ENCODE data around the gene ANK3.
"Not testable (repeated sequence)": the region's sequence is repeated elsewhere in the genome, so short reads cannot be mapped to it uniquely, and the experiment has no call there.

The ANK3 gene

GRCh38 chr10:60073781-60074656 is 315.7 kb downstream of the ANK3 start:
- no peak for DNase-seq

- no peak for DNase-seq
Measured at GRCh38 chr10:60073397-60073780, 316.3 kb downstream of the ANK3 start.

- no peak for DNase-seq
Measured at GRCh38 chr10:60069311-60069710, 320.4 kb downstream of the ANK3 start.

GRCh38 chr10:60050366-60050765 is 339.3 kb downstream of the ANK3 start:
- no peak for DNase-seq

- DNase-seq: no peak
Measured at GRCh38 chr10:60048091-60048501, 341.6 kb downstream of the ANK3 start.

- no peak for DNase-seq
Measured at GRCh38 chr10:60045571-60045970, 344.1 kb downstream of the ANK3 start.

- no peak for DNase-seq
Measured at GRCh38 chr10:60044971-60045370, 344.7 kb downstream of the ANK3 start.

- DNase-seq: no peak
Measured at GRCh38 chr10:60044242-60044641, 345.4 kb downstream of the ANK3 start.

GRCh38 chr10:60043561-60044241 is 346.0 kb downstream of the ANK3 start:
- DNase-seq: no peak

- DNase-seq: no peak
Measured at GRCh38 chr10:60042914-60043313, 346.8 kb downstream of the ANK3 start.

- no peak for DNase-seq
Measured at GRCh38 chr10:60042262-60042661, 347.4 kb downstream of the ANK3 start.

- DNase-seq: no peak
Measured at GRCh38 chr10:60041489-60042133, 348.1 kb downstream of the ANK3 start.

- DNase-seq: no peak
Measured at GRCh38 chr10:60040014-60040662, 349.5 kb downstream of the ANK3 start.

GRCh38 chr10:60035984-60036383 is 353.7 kb downstream of the ANK3 start:
- no peak for DNase-seq

- not testable (repeated sequence) for DNase-seq
Measured at GRCh38 chr10:60035375-60035774, 354.3 kb downstream of the ANK3 start.

GRCh38 chr10:60032723-60033122 is 357.0 kb downstream of the ANK3 start:
- no peak for DNase-seq

- DNase-seq: no peak
Measured at GRCh38 chr10:60031664-60032063, 358.0 kb downstream of the ANK3 start.

- DNase-seq: no peak
Measured at GRCh38 chr10:60031183-60031582, 358.5 kb downstream of the ANK3 start.

GRCh38 chr10:60029475-60029874 is 360.2 kb downstream of the ANK3 start:
- no peak for DNase-seq

- no peak for DNase-seq
Measured at GRCh38 chr10:60028081-60028480, 361.6 kb downstream of the ANK3 start.

GRCh38 chr10:60025279-60025678 is 364.4 kb downstream of the ANK3 start:
- no peak for DNase-seq

- no peak for DNase-seq
Measured at GRCh38 chr10:60024506-60024905, 365.2 kb downstream of the ANK3 start.

GRCh38 chr10:60023155-60023877 is 366.4 kb downstream of the ANK3 start:
- DNase-seq: no peak
